ENCODE measurements around the gene TMEM182. TPM values are rescaled to one million over a fixed set of nuclear protein-coding genes. Genes with fewer than 3 reads are reported as not detected.

Gene TMEM182
- polyA plus RNA-seq, 12 donors = 41.6 to 413 (median 197) TPM

GRCh38 chr2:102844911-102845310 is 83.1 kb downstream of the TMEM182 start:
- DNase-seq = no peak

GRCh38 chr2:102848366-102848839 is 86.6 kb downstream of the TMEM182 start:
- DNase-seq = peak; percentile 59

- no peak for DNase-seq
Observed at GRCh38 chr2:102850888-102851287, 89.1 kb downstream of the TMEM182 start.

- no peak for DNase-seq
Observed at GRCh38 chr2:102852867-102853266, 91.0 kb downstream of the TMEM182 start.

Other genes starting within 250 kb of the TMEM182 start
- gene SLC9A2, start 142.5 kb upstream of the TMEM182 start, polyA plus RNA-seq (ENCODE audit: insufficient read length in 12 of 12) = 1 to 10 TPM in 10 of 12 donors, under 1 TPM in 1, not detected in 1; 0.71 to 4.9 (median 2.6) TPM

Data from muscle of arm (tissue), 12 donors.